Erythroblast (primary cell): ENCODE results near the gene CREBL2.

Experiments used
- DNase-seq, 2 experiments: peaks; one replicate each; lab custom pipeline; 2025; lab: John Stamatoyannopoulos, UW
- GATA1 ChIP-seq: IDR thresholded peaks from 2 replicates; pipeline ENCODE4 v1.6.1; 2011; ENCODE audit warnings: low read depth, mild to moderate bottlenecking, control low read depth, low read length, moderate library complexity
- POLR2A ChIP-seq: IDR thresholded peaks from 2 replicates; pipeline ENCODE4 v1.6.1; 2011; ENCODE audit warnings: mild to moderate bottlenecking, low read length

Gene CREBL2

DNA sequence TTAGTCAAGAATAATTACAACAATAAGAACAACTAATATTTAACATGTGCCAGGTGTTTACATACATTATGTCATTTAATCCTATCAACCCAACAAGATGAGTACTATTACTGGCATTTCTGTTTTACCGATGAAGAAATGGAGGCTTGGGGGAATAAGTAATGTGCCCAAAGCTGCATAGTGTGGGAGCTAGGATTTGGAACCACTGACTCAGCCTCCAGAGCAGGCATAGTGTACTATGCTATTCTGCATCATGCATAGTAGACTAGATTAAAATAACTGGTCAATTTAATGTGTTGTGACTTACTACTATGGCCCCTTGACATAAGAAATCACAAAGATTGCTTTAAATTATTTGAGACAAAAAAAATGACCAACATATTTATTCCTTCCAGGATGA, 74.8 kb downstream of the CREBL2 start:
- no peak for DNase-seq
- no peak for TF ChIP-seq POLR2A
- no peak for TF ChIP-seq GATA1

DNA sequence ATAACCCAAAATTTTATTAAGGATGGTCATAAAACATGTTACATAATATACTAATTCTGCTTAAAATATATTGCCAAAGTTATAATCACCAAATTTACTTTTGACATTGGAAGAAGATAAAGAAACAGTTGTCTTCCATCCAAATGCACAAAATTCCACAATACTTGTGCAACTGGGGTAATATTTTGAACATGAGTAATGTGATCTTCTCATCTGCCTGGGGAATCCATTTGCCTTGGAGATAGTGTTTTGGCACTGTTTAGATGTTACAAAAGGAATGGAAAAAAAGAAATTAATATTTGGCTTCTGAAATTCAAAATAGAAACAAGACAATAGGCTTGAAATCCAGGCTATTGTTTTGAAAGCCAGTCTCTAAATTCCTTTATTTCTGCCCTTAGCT, 75.2 kb downstream of the CREBL2 start:
- no peak for DNase-seq
- TF ChIP-seq GATA1 (no peak), POLR2A (no peak)

DNA sequence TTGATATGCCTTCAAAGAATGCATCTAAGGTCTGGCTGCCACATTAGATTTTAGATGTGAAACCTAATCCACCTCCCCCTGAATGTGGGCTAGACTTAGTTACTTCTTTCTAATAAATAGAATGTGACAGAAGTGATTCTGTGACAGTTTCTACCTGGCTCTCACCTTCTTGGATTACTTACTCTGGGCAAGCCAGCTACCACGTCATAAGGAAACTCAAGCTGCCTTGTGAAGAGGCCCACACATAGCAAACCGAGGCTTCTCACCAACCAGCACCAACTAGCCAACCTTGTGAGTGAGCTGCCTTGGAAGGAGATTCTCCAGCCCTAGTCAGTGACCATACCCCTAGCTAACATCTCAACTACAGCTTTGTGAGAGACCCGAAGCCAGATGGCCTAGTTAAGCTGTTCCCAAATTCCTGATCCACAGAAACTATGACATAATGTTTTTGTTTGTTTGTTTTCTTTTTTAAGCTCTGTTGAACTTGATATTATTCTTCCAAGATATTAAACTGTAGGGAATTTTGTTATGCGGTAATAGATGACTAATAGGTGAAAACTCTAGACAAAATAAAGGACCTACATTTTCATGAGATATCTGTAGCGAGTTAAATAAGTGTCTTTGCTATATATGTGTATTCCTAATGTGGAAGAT, 78.1 kb downstream of the CREBL2 start:
- DNase-seq = no peak
- TF ChIP-seq GATA1 (no peak), POLR2A (no peak)

DNA sequence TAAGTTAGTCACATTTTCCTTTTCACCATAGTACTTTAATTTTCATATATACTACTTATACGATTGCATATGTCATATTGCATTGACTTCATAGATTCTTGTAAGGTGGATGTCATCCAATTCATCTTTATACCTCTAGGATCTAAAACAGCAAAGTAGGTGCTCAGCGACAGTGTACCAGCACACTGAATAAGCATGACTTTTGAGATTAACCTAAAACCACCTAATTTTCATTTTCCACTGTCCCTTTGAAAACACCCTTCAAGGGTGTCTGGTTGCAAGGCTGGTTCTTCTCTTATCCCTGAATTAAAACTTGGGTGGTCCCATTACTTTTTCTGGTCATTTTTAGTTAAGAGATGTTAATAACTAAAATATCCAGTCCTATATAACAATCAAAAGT, 79.9 kb downstream of the CREBL2 start:
- DNase-seq = no peak
- TF ChIP-seq GATA1 = no peak

DNA sequence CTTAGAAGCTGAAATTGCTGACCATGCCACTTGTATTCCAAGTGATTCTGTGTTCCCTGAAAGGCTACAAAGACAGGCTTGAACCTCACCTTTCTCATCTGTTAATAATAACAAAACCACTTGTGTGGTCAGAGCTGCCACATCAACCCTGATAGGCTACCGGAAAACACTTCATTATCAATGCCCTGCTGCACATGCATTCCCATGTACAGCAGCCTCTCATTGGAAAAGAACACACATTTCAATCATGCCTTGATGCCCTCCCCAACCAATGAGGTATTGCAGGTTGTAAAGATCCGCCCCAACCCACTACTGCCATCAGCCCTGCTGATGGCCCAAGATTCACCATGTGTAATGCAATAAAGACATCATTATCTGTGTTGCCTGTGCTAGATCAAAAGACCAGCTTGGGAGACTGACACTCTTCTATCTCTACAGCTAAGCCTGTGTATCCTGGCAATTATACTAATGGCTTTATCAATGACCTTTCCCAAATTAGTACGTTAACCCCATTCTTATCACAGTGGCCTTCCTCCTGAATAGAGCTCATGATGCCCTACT, 81.5 kb downstream of the CREBL2 start:
- no peak for TF ChIP-seq POLR2A
- TF ChIP-seq GATA1 = no peak
- peak in 1 of 2 experiments; percentile 27 for DNase-seq
